DND-41 (cell line): Measurements from ENCODE around the gene C15orf40.
"Not testable (repeated sequence)": the region's sequence is repeated elsewhere in the genome, so short reads cannot be mapped to it uniquely, and the experiment has no call there.

Source experiments
- ATAC-seq: fragments of 200-7000 bp; cut with Tn5 transposase; 3 replicates; pipeline ENCODE4 v1.9.1; 2021; ENCODE audit warnings: low read depth; ENCODE audit not compliant: insufficient read depth
- DNase-seq: peaks from one replicate; pipeline ENCODE4 v3.0.0-alpha.2; 2020
- H2AFZ ChIP-seq: 2 replicates; pipeline ENCODE4 v1.6.0; 2012; ENCODE audit warnings: low read depth, low read length
- H3K27ac ChIP-seq: 2 replicates; pipeline ENCODE4 v1.5.1; 2012; ENCODE audit warnings: low read length, inconsistent platforms
- H3K27me3 ChIP-seq: fragments of 200-600 bp; sonication (generic); 2 replicates; pipeline ENCODE4 v1.6.0; 2012; ENCODE audit warnings: low read length, mild to moderate bottlenecking, inconsistent platforms; ENCODE audit not compliant: insufficient read depth, poor library complexity
- H3K36me3 ChIP-seq: 2 replicates; pipeline ENCODE4 v1.5.1; 2012; ENCODE audit warnings: low read length, inconsistent platforms; ENCODE audit not compliant: insufficient read depth
- H3K4me1 ChIP-seq: 2 replicates; pipeline ENCODE4 v1.5.1; 2012; ENCODE audit warnings: mild to moderate bottlenecking, low read length; ENCODE audit not compliant: insufficient read depth
- H3K4me2 ChIP-seq: 2 replicates; pipeline ENCODE4 v1.6.0; 2012; ENCODE audit warnings: mild to moderate bottlenecking, moderate library complexity, low read length, inconsistent platforms; ENCODE audit not compliant: insufficient read depth
- H3K4me3 ChIP-seq, 2 experiments: fragments of 200-600 bp in 1 of 2; shearing (Covaris generic) in 1 of 2; 2 replicates each; pipeline ENCODE4 v1.5.1; 2012 to 2016; ENCODE audit warnings: inconsistent platforms in 2 of 2, low read length in 2 of 2, mild to moderate bottlenecking in 2 of 2, low read depth in 1 of 2, moderate library complexity in 1 of 2
- H3K79me2 ChIP-seq: 2 replicates; pipeline ENCODE4 v1.6.0; 2012; ENCODE audit warnings: low read length, inconsistent platforms; ENCODE audit not compliant: insufficient read depth
- H3K9ac ChIP-seq: 2 replicates; pipeline ENCODE4 v1.6.0; 2012; ENCODE audit warnings: low read depth, mild to moderate bottlenecking, inconsistent platforms, low read length, moderate library complexity
- H3K9me3 ChIP-seq: 2 replicates; pipeline ENCODE4 v1.5.1; 2012; ENCODE audit warnings: low read length, moderate library complexity, mild to moderate bottlenecking, inconsistent platforms; ENCODE audit not compliant: insufficient read depth, severe bottlenecking
- H4K20me1 ChIP-seq: 2 replicates; pipeline ENCODE4 v1.6.0; 2012; ENCODE audit warnings: low read length; ENCODE audit not compliant: insufficient read depth
- EZH2 ChIP-seq: IDR thresholded peaks from 3 replicates; pipeline ENCODE4 v1.6.1; 2012; ENCODE audit warnings: borderline replicate concordance, low read depth, mild to moderate bottlenecking, moderate library complexity, low read length, inconsistent platforms; ENCODE audit not compliant: severe bottlenecking
- TF ChIP-seq, protein P1 (sequence below): IDR thresholded peaks from 2 replicates; pipeline ENCODE4 v1.5.1; 2012; ENCODE audit warnings: borderline replicate concordance, low read length, moderate library complexity, mild to moderate bottlenecking; ENCODE audit not compliant: poor library complexity, severe bottlenecking; ENCODE audit errors: extremely low read depth

The C15orf40 gene

DNA sequence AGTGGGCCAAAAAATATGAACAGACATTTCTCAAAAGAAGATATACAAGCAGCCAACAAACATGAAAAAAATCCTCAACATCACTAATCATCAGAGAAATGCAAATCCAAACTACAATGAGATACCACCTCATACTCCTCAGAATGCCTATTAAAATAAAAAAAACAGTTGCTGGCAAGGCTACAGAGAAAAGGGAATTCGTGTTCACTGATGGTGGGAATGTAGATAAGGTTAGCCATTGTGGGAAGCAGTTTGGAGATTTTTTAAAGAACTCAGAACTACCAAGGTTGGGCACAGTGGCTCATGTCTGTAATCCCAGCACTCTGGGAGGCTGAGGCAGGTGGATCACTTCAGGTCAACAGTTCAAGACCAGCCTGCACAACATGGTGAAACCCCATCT, 27.8 kb upstream of the C15orf40 start:
- Histone ChIP-seq H3K9ac (no peak overlapping the region), H3K27ac (no peak overlapping the region), H3K36me3 (peaks cover 70% of the 10 kb centered on the region), H3K27me3 (no peaks in the 10 kb centered on the region), H3K79me2 (peaks cover 80% of the 10 kb centered on the region), H2AFZ (no peak overlapping the region), H3K4me1 (no peaks in the 10 kb centered on the region), H3K4me3 (no peak overlapping the region), H3K4me2 (no peak overlapping the region), H4K20me1 (peaks cover 10% of the 10 kb centered on the region; the same call in 1 of the 2 replicates), H3K9me3 (no peaks in the 10 kb centered on the region)
- ATAC-seq (no peak), DNase-seq (no peak)
- no peak for TF ChIP-seq EZH2
- TF ChIP-seq, protein P1, sequence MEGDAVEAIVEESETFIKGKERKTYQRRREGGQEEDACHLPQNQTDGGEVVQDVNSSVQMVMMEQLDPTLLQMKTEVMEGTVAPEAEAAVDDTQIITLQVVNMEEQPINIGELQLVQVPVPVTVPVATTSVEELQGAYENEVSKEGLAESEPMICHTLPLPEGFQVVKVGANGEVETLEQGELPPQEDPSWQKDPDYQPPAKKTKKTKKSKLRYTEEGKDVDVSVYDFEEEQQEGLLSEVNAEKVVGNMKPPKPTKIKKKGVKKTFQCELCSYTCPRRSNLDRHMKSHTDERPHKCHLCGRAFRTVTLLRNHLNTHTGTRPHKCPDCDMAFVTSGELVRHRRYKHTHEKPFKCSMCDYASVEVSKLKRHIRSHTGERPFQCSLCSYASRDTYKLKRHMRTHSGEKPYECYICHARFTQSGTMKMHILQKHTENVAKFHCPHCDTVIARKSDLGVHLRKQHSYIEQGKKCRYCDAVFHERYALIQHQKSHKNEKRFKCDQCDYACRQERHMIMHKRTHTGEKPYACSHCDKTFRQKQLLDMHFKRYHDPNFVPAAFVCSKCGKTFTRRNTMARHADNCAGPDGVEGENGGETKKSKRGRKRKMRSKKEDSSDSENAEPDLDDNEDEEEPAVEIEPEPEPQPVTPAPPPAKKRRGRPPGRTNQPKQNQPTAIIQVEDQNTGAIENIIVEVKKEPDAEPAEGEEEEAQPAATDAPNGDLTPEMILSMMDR, result no peak

DNA sequence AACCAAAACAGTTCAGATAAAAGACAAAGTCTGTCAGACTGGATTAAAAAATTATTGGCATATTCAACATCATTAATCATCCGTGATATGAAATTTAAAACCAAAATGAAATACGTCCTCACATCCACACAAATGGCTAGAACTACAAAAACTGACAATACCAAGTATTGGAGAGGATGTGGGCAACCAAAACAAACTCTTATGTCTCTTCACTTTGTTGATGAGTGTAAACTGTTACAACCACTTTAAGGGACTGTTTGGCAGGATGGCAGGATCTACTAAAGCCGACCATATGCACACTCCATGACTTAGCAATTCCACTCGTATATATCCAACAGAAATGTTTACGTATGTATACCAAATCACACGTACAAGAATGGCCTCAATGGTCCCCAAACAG, 24.8 kb upstream of the C15orf40 start:
- no peak overlapping the region for H3K4me3 ChIP-seq
- TF ChIP-seq EZH2, result no peak
- TF ChIP-seq, protein P1, result no peak
- no peaks in the 10 kb centered on the region for H3K4me1 ChIP-seq
- DNase-seq, result no peak
- no peaks in the 10 kb centered on the region for H3K27me3 ChIP-seq
- peaks cover 10% of the 10 kb centered on the region; the same call in 1 of the 2 replicates for H4K20me1 ChIP-seq
- no peak; the same call in 2 of the 3 replicates for ATAC-seq
- H3K9me3 ChIP-seq, result no peaks in the 10 kb centered on the region
- peaks cover 87% of the 10 kb centered on the region for H3K79me2 ChIP-seq
- no peak overlapping the region for H3K9ac ChIP-seq
- H2AFZ ChIP-seq, result no peak overlapping the region
- no peak overlapping the region for H3K27ac ChIP-seq
- H3K36me3 ChIP-seq, result peaks cover 70% of the 10 kb centered on the region
- no peak overlapping the region for H3K4me2 ChIP-seq

DNA sequence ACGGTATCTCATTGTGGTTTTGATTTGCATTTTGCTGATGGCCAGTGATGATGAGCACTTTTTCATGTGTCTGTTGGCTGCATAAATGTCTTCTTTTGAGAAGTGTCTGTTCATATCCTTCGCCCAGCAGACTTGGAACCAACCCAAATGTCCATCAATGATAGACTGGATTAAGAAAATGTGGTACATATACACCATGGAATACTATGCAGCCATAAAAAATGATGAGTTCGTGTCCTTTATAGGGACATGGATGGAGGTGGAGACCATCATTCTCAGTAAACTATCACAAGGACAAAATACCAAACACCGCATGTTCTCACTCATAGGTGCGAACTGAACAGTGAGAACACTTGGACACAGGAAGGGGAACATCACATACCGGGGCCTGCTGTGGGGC, 19.8 kb upstream of the C15orf40 start:
- not testable (repeated sequence) for H3K4me1 ChIP-seq, H3K27ac ChIP-seq, H3K9ac ChIP-seq, H3K27me3 ChIP-seq, H3K4me2 ChIP-seq, ATAC-seq, H3K4me3 ChIP-seq, H4K20me1 ChIP-seq, DNase-seq, H2AFZ ChIP-seq, H3K9me3 ChIP-seq
- H3K36me3 ChIP-seq, result peaks cover 69% of the 10 kb centered on the region
- peaks cover 62% of the 10 kb centered on the region for H3K79me2 ChIP-seq

DNA sequence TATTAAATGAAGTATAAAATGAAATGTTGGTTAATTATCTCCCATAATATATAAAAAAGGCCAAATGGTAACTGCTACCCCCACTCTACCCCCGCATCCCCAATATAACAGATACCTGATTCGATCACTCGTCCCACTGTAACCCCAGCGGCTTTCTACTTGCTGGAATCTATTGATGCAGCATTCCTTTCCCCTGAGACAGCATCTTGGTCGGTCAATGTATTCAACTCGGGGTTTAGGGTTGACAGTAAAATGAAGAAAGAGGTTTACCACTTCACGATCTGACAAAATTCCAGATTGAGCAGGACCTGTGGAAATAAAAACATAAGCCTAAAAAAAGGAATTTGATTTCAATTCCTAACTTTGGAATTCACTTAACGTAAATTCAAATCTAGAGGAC, 18.6 kb upstream of the C15orf40 start:
- TF ChIP-seq, protein P1, result no peak
- no peak for TF ChIP-seq EZH2
- H3K9me3 ChIP-seq, result no peaks in the 10 kb centered on the region
- ATAC-seq, result no peak
- no peak for DNase-seq
- no peak overlapping the region for H3K9ac ChIP-seq
- H4K20me1 ChIP-seq, result no peaks in the 10 kb centered on the region; the same call in 1 of the 2 replicates
- H3K79me2 ChIP-seq, result peaks cover 53% of the 10 kb centered on the region
- H3K4me2 ChIP-seq, result no peak overlapping the region
- H3K36me3 ChIP-seq, result peaks cover 67% of the 10 kb centered on the region
- H3K27me3 ChIP-seq, result no peaks in the 10 kb centered on the region
- no peak overlapping the region for H3K4me3 ChIP-seq
- H2AFZ ChIP-seq, result no peak overlapping the region
- no peak overlapping the region for H3K27ac ChIP-seq
- no peaks in the 10 kb centered on the region for H3K4me1 ChIP-seq
